ENCODE data around the gene UBE2QL1.

The UBE2QL1 gene

DNA sequence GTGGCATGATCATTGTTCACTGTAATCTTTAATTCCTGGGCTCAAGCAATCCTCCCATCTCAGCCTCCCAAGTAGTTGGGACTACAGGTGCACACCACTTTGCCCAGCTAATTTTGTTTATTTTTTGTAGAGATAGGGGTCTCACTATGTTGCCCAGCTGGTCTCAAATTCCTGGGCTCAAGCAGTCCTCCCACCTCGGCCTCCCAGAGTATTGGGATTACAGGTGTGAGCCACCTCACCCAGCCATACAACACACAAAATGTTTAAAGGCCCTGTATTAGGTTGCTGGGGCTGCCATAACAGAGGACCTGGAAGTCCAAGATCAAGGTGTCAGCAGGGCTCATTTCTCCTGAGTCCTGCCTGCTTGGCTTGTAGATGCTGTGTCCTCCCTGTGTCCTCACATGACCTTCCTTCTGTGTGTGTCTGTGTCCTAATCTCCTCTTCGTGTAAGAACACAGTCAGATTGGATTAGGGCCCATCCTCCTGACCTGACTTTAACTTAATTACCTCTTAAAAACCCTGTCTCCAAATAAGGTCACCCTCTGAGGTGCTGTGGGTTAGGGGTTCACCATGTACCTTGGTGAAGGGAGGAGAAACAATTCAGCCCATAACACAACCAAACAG lies 5.4 kb downstream of the UBE2QL1 start:
- DNase-seq (ENCODE audit: low read depth in 2 of 2, low spot score in 1 of 2), result no peak

DNA sequence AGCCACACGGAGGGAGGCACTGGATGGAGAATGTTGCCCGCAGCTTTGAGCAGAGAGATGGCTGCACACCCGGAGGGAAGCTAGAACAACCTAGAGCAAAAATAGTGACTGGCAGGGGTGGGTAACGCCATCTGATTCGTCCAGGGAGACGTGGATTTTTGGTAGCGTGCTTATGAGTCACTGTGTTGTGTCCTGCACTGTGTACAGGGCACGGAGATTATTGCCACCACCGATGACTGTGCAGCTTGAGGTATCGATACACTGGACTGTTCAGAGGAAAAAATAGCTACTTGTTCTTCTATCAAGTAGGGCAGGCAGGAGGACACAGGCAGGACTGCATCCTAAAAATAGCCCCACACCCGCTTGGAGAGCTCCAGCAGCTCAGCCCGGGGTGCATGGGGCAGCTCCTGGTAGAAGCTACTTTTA lies 6.0 kb downstream of the UBE2QL1 start:
- no peak for DNase-seq (ENCODE audit: low read depth in 2 of 2, low spot score in 1 of 2)

DNA sequence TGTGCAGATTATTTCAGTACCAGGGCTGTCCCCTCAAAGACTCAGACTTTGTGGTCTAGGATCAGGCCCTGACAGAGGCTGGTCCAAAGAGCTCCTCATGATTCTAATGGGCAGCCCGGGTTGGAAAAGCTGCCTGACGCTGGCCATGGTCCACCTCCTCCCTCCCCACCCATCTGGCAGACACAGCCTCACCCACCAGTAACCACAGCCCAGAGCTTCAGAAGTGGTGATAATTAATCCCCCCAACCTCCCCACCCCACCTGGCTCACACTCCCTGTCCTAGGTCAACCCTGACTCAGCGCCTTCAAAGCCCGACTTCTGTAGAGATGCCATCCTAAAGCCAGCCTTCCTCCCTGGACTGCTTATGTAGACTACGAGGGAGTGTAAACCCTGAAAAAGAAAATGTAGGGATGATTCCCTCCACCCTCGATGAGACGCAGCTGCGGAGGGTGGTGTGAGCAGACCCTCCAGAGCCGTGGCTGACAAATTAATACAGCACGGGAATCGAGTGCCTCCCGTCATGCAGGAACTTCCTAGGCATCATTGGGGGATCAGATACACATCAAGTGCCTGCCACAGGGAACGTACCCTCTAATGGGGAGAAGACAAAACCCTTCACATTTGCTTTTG lies 7.0 kb downstream of the UBE2QL1 start:
- no peak for DNase-seq (ENCODE audit: low read depth in 2 of 2, low spot score in 1 of 2)

DNA sequence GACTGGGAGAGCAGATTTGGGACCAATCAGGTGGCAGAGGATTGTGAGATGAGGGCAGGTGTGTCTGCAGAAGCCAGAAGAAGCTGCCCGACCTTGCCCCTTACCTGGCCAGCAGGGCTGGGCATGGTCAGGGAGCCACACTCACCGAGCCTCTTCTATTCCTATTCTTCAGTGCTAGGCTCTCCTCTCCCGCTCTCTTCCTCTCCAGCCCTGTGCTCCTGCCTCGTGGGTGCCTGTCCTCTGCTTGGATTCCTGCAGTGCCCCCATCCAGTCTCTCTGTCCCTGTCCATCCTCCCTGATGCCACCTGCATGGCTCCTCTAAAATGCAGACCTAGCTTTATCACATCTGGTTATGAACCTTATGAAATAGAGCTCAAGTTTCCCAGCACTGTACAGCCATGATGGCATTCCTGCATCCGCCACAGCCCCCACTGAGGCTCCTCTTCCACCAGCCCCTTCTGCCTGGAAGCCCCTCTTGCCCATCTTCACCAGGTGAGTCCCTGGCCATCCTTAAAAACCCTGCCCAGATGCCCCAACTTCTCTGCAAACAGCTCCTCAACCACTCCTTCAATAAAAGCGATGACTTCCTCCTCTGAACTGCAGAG lies 8.2 kb downstream of the UBE2QL1 start:
- no peak for DNase-seq (ENCODE audit: low read depth in 2 of 2, low spot score in 1 of 2)

DNA sequence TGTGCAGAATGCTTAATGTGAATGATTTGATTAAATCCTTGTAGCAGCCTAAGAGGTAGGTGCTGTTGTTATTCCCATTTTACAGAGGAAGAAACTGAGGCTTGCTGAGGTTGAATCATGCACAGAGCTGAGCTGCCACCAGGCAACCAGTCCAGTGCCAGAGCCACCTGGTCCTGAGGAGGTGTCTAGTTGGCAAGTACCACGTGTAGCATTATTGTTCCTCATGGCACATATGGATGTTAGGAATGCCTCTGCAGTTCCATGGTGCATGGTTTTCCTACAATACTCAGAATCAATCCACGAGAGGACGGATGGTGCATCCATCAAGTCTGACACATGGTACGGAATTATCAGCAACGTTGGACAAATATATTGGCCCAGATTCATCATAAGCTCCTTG lies 8.9 kb downstream of the UBE2QL1 start:
- no peak for DNase-seq (ENCODE audit: low read depth in 2 of 2, low spot score in 1 of 2)

DNA sequence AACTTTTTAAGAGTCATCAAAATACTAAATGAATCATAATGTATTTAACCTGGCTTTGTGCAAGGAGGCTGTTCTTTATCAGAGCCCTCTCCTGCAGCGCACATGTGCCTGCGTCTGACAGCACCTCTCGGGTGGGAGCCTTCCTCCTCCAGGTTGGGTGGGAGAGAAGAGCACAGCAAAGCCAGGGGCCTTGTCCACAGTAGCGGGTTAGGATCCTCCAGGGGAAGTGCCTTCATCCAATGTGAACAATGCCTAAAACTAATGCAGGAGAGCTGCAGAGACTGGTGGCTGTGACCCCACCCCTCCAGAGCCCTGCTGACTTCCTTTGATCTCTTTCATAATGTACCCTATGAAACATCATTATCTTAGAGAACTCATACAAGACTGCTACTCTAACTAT lies 10.2 kb downstream of the UBE2QL1 start:
- DNase-seq (ENCODE audit: low read depth in 2 of 2, low spot score in 1 of 2), result no peak

DNA sequence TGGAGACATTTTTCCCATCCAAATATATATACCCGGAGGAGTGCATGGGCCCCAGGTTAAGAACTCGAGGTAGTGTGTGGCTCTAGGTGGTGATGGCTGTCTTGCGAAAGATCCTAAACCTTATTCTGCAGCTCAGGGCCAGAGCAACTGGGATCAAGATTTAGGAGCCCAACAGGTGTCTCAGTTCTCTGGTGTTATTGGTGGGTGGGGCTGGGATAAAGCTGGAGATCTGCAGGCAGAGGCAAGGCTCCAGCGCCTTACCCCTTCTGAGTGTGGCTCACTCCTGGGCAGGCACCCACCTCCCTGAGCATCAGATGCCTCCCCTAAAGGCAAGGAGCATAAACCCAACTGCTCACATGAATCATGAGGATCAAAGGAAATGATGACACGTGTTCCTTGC lies 11.2 kb downstream of the UBE2QL1 start:
- no peak for DNase-seq (ENCODE audit: low read depth in 2 of 2, low spot score in 1 of 2)

DNA sequence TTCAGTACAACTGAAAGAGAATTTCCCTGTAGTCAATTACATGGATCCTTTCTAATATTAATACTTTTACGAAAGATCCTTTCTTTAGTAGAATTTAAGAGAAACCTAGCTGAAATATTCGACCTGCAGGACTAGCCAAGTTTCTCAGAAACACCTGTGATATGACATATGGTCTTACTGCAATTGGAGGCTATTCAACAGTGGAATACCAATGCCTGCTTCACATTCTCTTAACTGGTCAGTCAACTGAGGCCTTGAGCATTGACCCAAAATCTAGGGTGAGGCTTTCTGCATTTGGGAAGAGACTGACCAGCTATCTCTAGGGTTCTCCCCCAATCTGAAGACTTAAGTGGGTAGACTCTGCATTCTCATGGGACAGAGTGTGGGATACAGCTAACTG lies 12.3 kb downstream of the UBE2QL1 start:
- DNase-seq (ENCODE audit: low read depth in 2 of 2, low spot score in 1 of 2), result no peak

DNA sequence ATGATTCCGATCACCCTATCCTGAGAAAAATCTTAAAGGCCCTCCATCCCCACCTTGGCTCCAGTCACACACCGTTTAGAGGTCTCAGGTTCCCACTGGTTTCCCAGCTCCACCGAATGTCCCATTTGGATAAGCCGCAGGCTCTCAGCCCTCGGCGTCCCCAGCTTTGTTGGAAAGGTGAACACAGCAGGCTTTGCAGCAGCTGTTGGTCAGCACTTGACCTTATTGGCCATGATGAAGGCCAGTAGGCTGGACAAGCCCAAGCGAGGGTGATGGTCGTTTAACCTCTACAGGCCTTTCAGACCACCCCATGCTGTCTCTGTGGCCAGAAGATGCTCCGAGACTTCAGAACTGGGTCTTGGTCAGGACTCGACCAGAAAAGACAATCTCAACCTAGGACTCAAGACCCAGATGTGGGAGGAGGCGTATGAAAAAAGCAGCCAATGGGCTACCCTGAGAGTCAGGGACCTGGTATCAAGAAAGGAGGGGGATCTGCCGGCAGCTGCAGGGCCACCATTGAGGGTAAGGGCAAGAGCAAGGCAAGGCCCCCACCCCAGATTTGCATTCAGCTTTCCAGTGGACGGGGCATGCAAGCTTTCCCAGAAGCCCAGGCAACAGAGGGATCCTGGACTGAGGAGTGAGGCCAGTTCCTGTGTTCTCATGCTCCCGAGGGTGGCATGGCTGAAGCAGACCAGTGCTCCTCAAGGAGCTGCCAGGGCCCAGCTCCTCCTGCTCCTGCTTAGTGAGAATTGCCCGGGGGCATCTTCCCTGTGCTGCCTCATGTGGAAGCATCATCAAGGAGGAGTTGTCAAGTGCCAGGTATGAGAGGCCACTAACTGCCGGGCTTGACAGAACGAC lies 13.4 kb downstream of the UBE2QL1 start:
- no peak for DNase-seq (ENCODE audit: low read depth in 2 of 2, low spot score in 1 of 2)

DNA sequence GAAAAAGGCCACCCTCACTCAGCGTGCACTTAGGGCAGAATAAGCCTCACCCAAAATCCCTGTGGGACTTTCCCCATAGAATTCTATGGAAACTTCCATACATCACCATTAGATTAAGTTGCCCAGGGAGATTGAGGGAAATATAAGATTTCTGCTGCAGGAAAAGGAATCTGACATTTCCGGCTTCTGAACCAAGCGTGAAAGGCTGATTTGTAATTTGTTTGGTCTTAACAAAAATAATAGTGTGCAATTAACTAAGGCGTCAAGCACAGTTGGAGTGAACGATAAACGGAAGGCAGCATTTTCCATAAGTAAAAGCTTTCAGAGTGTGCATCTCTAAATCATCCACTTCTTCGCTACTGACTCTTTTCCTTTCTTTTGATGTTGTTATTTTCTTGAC lies 14.0 kb downstream of the UBE2QL1 start:
- no peak for DNase-seq (ENCODE audit: low read depth in 2 of 2, low spot score in 1 of 2)

DNA sequence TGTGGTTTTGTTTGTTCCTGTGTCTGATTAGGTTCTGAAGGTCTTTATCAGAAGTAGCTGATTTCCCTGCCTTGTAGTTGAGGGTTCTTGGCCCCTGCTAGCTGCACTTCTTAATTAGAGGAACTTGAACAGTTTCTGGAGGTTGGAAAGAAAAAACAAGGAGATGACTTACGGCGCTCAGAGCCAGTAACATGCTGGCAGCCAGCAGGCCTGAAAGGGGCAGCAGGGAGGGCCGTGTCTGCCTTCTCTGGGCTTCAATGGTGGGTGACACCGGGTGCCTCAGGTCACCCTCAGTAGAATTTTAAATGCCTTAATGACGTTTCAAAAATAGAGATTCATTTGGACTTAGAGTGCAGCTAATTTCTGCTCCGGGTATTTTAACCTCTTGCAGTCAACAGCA lies 15.8 kb downstream of the UBE2QL1 start:
- DNase-seq (ENCODE audit: low read depth in 2 of 2, low spot score in 1 of 2), result no peak

DNA sequence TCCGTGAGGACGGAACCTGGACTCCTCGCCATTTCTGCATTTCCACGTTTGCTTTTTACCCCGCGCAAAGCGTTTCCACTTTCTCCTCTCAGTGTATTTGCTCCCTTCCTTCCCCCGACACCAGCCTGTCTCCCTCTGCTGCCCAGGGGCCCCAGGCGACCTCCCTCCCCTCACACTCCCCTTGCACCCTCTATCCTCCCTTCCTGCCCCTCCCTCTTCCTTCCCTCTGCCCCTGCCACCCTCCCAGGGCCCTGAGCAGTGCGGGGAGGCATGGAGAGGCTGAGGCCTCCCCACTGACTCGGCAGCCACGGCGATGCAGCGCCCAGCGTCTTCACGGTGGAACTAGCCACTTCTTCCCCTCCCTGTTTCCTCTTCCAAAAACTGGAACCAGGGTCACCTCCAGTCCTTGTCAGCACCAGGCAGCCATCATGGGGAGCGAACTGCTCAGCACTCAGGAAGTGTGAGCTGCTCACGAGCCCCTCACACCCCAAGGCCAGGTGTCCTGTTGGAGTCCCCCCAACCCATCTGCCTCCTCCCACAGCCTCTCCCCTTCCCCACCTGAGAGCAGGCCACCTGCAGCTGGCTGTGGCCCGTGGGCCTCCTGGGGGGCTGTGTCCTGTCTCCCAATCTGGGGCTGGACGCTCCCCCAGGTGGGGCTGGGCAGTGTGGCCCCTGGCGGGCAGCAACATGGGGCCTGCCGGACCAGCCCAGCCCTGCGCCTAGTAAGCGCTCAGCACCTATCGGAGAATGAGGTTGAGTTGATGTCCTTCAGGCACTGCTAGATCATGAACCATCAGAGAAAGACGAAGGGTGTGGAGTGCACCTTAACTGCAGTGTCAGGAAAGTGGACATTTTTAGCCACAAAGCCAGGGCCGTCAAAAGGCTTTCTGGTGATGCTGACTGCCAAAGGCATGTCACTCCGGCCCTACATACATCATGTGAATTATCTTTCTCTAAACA lies 17.5 kb downstream of the UBE2QL1 start:
- no peak for DNase-seq (ENCODE audit: low read depth in 2 of 2, low spot score in 1 of 2)

DNA sequence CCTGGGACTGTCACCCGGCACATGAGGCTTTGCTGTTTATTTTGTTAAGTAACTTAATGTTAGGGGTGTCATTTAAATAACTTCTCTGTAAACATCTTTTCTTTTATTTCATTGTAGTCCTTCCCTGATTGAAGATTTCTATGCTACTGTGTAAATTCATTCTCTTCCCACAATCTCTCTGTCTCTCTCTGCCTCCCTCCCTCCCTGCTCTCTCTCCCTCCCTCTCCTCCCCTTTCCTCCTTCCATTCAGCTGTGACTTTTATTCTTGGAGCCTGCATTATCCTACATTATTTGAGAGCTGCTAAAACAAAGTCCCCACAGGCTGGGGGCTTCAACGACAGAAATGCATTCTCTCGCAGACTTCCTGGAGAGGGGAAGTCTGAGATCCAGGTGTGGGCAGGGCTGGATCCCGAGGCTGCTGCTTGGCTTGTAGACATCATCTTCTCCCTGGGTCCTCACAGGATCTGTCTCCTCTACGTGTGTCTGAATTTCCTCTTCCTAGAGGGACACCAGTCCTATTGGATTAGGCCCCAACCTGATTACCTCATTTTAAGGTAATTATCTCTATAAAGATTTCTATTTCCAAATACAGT lies 18.4 kb downstream of the UBE2QL1 start:
- DNase-seq (ENCODE audit: low read depth in 2 of 2, low spot score in 1 of 2), result no peak

DNA sequence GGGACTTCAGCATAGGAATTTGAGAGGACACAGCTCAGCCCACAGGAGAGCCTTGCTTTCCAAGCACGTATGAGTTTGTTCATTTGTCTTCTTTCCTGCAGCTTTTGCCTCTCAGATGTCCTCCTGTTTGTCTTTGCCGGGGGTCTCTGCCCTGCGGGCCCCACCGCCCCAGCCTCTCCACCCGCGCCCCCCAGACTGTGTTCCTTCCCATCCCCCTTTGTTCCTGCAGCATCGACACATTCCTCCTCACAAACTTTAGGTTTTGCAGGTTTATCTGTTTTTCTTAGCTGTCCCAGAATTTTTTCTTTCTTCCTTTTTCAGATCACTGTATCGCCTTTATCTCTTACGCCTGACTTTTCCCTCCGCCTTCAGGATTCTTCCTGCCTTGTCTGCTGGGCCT lies 18.9 kb downstream of the UBE2QL1 start:
- DNase-seq (ENCODE audit: low read depth in 2 of 2, low spot score in 1 of 2), result no peak

DNA sequence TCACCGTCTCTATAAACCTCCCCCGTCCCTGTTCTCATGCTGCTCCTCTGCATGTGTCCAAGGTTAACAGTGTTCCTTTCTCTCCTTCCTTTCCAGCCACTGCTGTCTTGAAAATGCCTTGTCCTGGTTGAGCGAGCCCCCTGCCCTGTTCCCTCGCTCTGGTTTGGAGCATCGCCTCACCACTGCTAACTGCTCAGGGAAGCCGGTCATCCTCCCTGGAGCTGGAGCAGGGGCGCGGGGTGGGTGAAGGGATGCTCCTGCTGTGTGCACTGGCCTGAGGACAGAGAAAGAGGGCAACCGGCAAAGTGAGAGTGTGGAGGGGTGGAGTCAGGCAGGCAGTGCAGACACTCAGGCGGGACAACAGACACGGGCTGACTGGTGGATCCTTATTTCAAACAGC lies 19.4 kb downstream of the UBE2QL1 start:
- DNase-seq (ENCODE audit: low read depth in 2 of 2, low spot score in 1 of 2), result no peak

DNA sequence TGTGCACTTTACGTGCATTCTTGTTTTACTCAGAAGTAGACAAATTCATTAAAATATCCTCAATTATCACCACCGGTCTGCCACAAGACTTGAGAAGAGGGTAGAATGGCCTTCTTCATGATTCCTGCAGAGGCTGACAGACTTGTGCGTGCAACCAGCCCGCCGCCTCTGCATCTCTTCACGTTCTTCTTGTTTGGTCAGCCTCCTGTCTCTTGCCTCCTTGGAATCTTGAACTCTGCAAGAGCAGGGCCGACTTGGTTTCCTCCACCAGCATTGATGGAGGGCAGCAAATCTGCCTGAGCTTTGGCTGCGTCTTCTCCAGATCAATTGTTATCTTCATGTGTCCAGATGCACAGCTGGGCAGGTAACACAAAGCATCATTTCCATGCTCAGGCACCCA lies 20.2 kb downstream of the UBE2QL1 start:
- no peak for DNase-seq (ENCODE audit: low read depth in 2 of 2, low spot score in 1 of 2)

DNA sequence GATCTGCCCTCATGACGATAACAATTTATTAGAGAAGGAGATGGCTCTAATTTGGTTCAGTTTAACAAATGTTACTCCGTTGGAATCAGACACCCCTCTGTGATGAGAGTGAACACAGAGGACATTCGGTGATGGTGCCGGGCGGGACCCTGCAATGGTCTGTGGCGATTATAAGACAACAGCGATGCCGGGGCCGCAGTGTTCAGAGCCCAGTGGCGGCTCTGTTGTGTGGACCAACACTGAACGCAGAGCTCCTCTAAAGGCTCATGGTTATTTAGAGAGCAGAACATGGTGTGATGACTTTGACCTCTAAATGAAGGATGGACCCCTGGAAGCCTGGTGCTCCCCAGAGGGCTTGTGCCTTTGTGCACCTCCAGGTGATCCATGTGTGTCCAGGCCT lies 21.2 kb downstream of the UBE2QL1 start:
- DNase-seq (ENCODE audit: low read depth in 2 of 2, low spot score in 1 of 2), result no peak

DNA sequence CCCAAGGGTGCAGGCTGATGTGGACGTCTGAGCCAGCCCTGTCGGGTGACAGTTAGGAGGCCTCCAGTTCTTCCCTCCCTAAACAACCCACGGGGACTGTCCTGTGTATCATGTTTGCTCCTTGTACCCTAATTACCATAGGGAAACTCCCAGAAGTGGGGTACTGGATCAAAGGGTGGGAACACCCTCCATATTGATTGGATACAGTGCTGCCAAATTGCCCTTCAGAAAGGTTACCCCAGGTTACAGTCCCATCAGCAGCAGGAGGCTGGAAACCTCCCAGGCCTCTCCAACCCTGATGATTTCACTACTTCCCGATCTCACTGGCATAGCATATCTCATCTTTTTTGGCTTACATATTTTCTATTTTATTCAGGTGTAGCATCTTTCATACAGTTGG lies 22.0 kb downstream of the UBE2QL1 start:
- no peak for DNase-seq (ENCODE audit: low read depth in 2 of 2, low spot score in 1 of 2)

DNA sequence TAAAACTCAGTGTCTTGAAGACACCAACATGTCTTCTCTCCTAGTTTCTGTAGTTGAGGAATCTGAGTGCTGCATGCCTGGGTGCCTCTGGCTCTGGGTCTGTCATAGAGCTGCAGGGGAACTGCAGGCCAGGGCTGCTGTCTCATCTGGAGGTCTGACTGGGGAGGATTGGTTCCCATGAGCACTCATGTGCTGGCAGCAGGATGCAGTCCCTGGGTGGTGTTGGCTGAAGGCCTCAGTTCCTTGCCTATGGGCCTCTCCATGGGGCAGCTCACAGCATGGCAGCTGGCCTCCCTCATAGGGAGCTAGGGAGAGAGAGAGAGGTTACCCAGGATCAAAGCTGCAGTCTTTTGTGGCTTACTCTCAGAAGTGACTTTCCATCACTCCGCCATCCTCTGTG lies 22.6 kb downstream of the UBE2QL1 start:
- no peak for DNase-seq (ENCODE audit: low read depth in 2 of 2, low spot score in 1 of 2)

DNA sequence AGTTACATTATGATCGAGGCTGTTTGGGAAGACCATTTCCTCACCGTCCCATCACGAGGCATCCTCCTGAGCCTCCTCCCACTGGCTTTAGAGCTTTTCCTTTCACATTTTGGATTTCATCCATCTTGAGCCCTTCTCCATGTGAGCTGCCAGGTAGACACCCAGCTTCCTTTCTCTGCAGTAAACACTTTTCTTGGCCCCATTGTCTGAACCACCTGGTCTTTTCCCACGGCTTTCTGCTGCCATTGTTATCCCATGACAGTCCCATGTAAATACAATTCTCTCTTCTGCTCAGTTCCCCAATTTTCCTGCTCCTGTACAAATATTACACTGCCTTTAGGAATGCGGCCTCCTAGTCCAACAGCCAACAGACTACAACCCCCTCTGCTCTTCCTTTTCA lies 24.1 kb downstream of the UBE2QL1 start:
- DNase-seq (ENCODE audit: low read depth in 2 of 2, low spot score in 1 of 2), result no peak

Data from stimulated activated CD8-positive, alpha-beta memory T cell treated with anti-CD3 and anti-CD28 coated beads, Interleukin-4, amount 100 ng/mL, for 4 hours (primary cell).